Tibial artery (tissue), 4 donors: ENCODE data around the gene ADRA2B.
"Not testable (repeated sequence)": the region's sequence is repeated elsewhere in the genome, so short reads cannot be mapped to it uniquely, and the experiment has no call there.

Source experiments
- DNase-seq, 2 donors: peaks; one replicate each; pipeline ENCODE4 v3.0.0-alpha.2; 2019
- H3K27ac ChIP-seq, 2 donors: fragments of 200-600 bp; sonication (generic) in 1 of 2; 1 replicate in 1 of 2; 2 replicates in 1 of 2; pipeline ENCODE4 v1.5.1; 2018 to 2019; ENCODE audit warnings: mild to moderate bottlenecking in 1 of 2
- H3K27me3 ChIP-seq, 2 donors: fragments of 200-600 bp; sonication (generic) in 1 of 2; one replicate each; pipeline versions ENCODE4 v1.5.1 to v1.6.0; 2016 to 2019
- H3K36me3 ChIP-seq, 3 donors: fragments of 200-600 bp; sonication (generic) in 2 of 3; one replicate each; pipeline ENCODE4 v1.5.1; 2016 to 2019; ENCODE audit warnings: mild to moderate bottlenecking in 2 of 3
- H3K4me1 ChIP-seq, 4 donors: fragments of 200-600 bp; sonication (generic) in 2 of 4; 1 replicate in 3 of 4; 2 replicates in 1 of 4; pipeline ENCODE4 v1.5.1; 2016 to 2019
- H3K4me3 ChIP-seq, 2 donors: fragments of 200-600 bp; sonication (generic) in 1 of 2; 1 replicate in 1 of 2; 2 replicates in 1 of 2; pipeline ENCODE4 v1.5.1; 2018 to 2019; ENCODE audit warnings: mild to moderate bottlenecking in 2 of 2
- H3K9me3 ChIP-seq, 3 donors: fragments of 200-600 bp; sonication (generic) in 1 of 3; one replicate each; pipeline ENCODE4 v1.5.1; 2016 to 2019
- CTCF ChIP-seq, 2 experiments: fragments of 200-600 bp in 1 of 2; fragments of 450-650 bp in 1 of 2; IDR thresholded peaks; one replicate each; pipeline ENCODE4 v1.5.1; 2017 to 2019; ENCODE audit warnings: antibody characterized with exemption in 2 of 2, mild to moderate bottlenecking in 1 of 2, moderate library complexity in 1 of 2
- intact Hi-C: fragments of 100-400 bp; cut with DNase I; formaldehyde crosslinking; loops from one replicate; pipeline ENCODE4 v1.15.0; 2023; ENCODE audit warnings: low total_unique reads

ADRA2B gene

GRCh38 chr2:96081042-96081441 is 35.3 kb downstream of the ADRA2B start:
- Histone ChIP-seq H3K9me3 (peaks cover 0 to 9% (median 4%) of the 10 kb centered on the region in 3 donors), H3K27me3 (peaks cover 0 to 11% of the 10 kb centered on the region in 2 donors), H3K4me3 (no peak overlapping the region), H3K4me1 (no peaks in the 10 kb centered on the region), H3K27ac (no peak overlapping the region), H3K36me3 (no peaks in the 10 kb centered on the region)
- intact Hi-C loops = no loop called here
- DNase-seq = no peak
- no peak for TF ChIP-seq CTCF (IDR thresholded peaks at IDR 0.05)

GRCh38 chr2:96075199-96075771 is 41.1 kb downstream of the ADRA2B start:
- intact Hi-C loops = no loop called here
- TF ChIP-seq CTCF (IDR thresholded peaks at IDR 0.05) = no peak
- H3K4me1 ChIP-seq = no peaks in the 10 kb centered on the region
- no peak overlapping the region for H3K4me3 ChIP-seq
- no peaks in the 10 kb centered on the region for H3K27me3 ChIP-seq
- no peak for DNase-seq
- H3K9me3 ChIP-seq = peaks cover 0 to 17% (median 7%) of the 10 kb centered on the region in 3 donors
- no peaks in the 10 kb centered on the region for H3K36me3 ChIP-seq
- H3K27ac ChIP-seq = no peak overlapping the region

- no peak for TF ChIP-seq CTCF (IDR thresholded peaks at IDR 0.05)
- H3K27me3 ChIP-seq = no peaks in the 10 kb centered on the region
- no peak overlapping the region for H3K4me3 ChIP-seq
- H3K27ac ChIP-seq = no peak overlapping the region
- DNase-seq = no peak
- no peaks in the 10 kb centered on the region for H3K4me1 ChIP-seq
- H3K9me3 ChIP-seq = peaks cover 0 to 17% (median 7%) of the 10 kb centered on the region in 3 donors
- intact Hi-C loops = no loop called here
- no peaks in the 10 kb centered on the region for H3K36me3 ChIP-seq
These were observed 42.2 kb downstream of the ADRA2B start for GRCh38 chr2:96074156-96074555.

GRCh38 chr2:96073170-96073775 is 43.1 kb downstream of the ADRA2B start:
- no peak for TF ChIP-seq CTCF (IDR thresholded peaks at IDR 0.05)
- intact Hi-C loops = no loop called here

GRCh38 chr2:96072746-96073145 is 43.6 kb downstream of the ADRA2B start:
- no peak for TF ChIP-seq CTCF (IDR thresholded peaks at IDR 0.05)
- no peak overlapping the region for H3K27ac ChIP-seq
- no peak for DNase-seq
- intact Hi-C loops = no loop called here
- H3K36me3 ChIP-seq = no peaks in the 10 kb centered on the region
- H3K9me3 ChIP-seq = peaks cover 0 to 17% (median 7%) of the 10 kb centered on the region in 3 donors
- no peaks in the 10 kb centered on the region for H3K27me3 ChIP-seq
- H3K4me3 ChIP-seq = no peak overlapping the region
- no peaks in the 10 kb centered on the region for H3K4me1 ChIP-seq

More at GRCh38 chr2:96073170-96073775, 43.1 kb downstream of the ADRA2B start:
- Histone ChIP-seq H3K27me3 (no peaks in the 10 kb centered on the region), H3K4me3 (no peak overlapping the region), H3K27ac (no peak overlapping the region), H3K36me3 (no peaks in the 10 kb centered on the region), H3K4me1 (no peaks in the 10 kb centered on the region), H3K9me3 (peaks cover 0 to 17% (median 7%) of the 10 kb centered on the region in 3 donors)
- DNase-seq = no peak

GRCh38 chr2:96071977-96072491 is 44.3 kb downstream of the ADRA2B start:
- peaks cover 0 to 12% (median 7%) of the 10 kb centered on the region in 3 donors for H3K9me3 ChIP-seq
- DNase-seq, H3K27me3 ChIP-seq, H3K36me3 ChIP-seq, intact Hi-C loops, H3K4me1 ChIP-seq, H3K4me3 ChIP-seq, H3K27ac ChIP-seq: not testable (repeated sequence)

GRCh38 chr2:96071087-96071976 is 45.0 kb downstream of the ADRA2B start:
- not testable (repeated sequence) for H3K36me3 ChIP-seq

GRCh38 chr2:96070351-96070750 is 46.0 kb downstream of the ADRA2B start:
- intact Hi-C loops, H3K36me3 ChIP-seq, DNase-seq, H3K4me3 ChIP-seq, H3K27ac ChIP-seq, H3K4me1 ChIP-seq, H3K27me3 ChIP-seq, H3K9me3 ChIP-seq: not testable (repeated sequence)

More at GRCh38 chr2:96071087-96071976, 45.0 kb downstream of the ADRA2B start:
- DNase-seq, intact Hi-C loops, H3K27me3 ChIP-seq, H3K4me3 ChIP-seq, H3K4me1 ChIP-seq, H3K9me3 ChIP-seq, H3K27ac ChIP-seq: not testable (repeated sequence)
